HK-2 (cell line): ENCODE results near the gene PPARGC1A.
A peak's percentile ranks its signal among the peaks of the same experiment; 100 is the strongest.

Experiments
- DNase-seq: peaks from one replicate; pipeline ENCODE4 v3.0.0-alpha.2; 2018; ENCODE audit not compliant: unreplicated experiment

PPARGC1A gene

DNA sequence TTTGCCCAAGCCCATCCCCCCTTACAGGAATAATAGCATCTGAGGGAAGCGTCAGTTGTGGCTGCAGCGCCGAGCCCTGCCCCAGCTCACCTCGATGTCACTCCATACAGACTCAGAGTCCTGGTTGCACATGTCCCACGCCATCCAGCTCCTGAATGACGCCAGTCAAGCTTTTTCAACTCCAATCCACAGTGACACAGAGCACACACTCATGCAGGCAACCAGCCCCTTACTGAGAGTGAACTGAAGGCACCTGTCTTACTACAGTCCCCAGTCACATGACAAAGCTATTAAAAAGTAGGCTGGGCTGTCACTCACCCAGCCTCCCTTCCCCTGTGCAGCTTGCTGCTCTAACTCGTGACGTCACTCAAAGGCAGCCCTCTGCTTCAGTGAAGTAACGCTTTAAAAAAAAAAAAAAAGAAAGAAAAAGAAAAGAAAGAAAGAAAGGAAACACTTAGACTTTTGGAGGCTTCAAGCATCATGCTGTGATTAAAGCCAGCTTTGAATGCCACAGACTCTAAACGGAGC is at the start of gene PPARGC1A:
Gene PPARGC1A, minus strand, starts transcription at position 234 of the 528 bp plus-strand sequence. Its CDS starts 90 bp downstream, at position 144.
- DNase-seq: peak; percentile 66

GRCh38 chr4:23938796-23939195 is 48.9 kb upstream of the PPARGC1A start:
- DNase-seq: no peak

- no peak for DNase-seq
Measured at GRCh38 chr4:23937173-23937572, 47.3 kb upstream of the PPARGC1A start.

DNA sequence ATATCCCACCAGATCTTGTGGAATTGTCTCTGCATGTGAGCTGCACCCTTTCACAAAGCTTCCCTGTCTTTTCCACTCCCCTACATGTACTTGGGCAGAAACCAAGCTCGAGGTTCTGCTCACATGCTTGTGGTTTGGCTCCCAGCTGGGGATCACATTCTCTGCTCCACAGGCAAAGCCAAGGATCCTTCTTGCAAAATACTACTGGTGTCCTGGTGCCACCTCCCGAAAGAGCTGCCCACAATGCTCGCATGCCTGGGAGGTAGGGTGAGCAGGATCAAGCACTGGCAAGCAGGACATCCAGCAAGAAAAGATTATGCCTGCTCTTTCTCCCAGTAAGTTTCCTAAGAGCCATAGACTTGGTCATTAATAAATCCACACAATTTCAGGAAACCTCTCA is 45.1 kb upstream of the PPARGC1A start:
- DNase-seq: peak; percentile 68

DNA sequence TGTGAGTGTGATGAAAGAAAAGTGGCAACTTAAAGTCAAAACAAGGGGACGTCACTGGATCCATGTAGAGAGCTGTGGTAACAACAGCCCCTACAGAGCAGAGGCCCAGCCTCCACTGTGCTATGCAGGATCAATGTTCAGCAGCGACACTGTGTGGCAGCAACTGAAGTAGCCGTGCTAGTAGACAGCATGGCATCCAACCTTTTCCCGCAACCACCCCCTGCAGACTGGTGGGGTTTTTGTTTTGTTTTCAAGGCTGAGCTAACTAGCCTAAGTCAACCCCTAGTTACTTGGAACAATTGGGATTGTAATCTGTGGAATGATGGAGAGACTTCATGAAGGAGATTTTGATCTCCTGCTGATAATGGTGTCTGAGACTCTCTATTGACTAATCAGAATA is 44.4 kb upstream of the PPARGC1A start:
- no peak for DNase-seq

- no peak for DNase-seq
Measured at GRCh38 chr4:23932901-23933308, 43.1 kb upstream of the PPARGC1A start.

DNA sequence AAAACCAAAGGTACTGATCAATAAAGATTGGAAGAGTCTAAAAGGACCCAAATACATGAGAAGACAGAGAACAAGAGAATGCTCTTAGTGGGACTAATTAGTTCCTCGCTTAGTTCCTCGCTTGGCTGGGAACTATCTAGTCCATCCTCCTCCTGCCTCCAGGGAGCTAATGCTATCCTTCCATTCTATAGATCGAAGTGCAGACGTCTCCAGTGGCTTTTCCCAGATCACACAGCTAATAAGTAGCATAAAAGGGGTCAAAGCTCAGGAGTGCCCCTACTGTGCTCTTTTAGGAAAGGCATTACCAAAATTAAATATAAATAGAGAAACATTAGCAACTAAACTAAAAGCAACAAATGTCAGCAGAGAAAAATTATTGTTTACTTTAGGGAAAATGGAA is 42.3 kb upstream of the PPARGC1A start:
- DNase-seq: no peak

DNA sequence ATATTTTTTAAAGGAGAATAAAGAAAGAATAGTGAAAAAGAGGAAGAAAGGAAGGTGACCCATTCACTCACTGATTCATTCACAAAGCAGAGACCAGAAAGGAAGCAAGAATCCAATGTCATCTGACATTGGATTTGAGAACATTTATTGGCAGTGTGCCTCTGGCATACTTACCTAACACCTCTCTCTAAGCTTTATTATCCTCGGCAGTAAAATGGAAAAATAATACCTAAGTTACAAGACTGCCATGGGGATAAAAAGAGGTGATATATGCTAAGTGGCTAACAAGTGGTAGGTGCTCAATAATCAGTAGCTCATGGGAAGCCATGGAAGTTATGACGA is 41.6 kb upstream of the PPARGC1A start:
- DNase-seq: no peak

- no peak for DNase-seq
Measured at GRCh38 chr4:23930750-23931488, 41.1 kb upstream of the PPARGC1A start.

DNA sequence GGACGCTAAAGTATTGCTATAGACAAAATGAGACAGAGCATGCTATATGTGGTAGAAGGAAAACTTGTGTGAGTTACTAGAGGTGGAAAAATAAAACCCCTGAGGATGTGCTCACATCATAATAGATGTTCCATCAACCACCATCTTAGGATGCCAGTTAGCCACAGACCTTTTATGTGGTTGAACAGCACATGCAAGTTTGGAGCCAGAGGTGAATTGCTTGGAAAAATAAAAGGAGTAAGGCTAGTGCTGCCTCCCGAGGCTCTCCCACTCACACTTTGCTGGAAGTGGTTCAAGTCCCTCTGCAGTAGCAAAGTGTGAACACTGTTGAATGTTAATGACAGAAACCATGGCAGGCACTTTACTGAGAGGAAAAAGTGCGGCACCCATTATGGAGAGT is 39.4 kb upstream of the PPARGC1A start:
- DNase-seq: no peak

- no peak for DNase-seq
Measured at GRCh38 chr4:23924556-23924955, 34.7 kb upstream of the PPARGC1A start.

GRCh38 chr4:23923840-23924239 is 34.0 kb upstream of the PPARGC1A start:
- DNase-seq: no peak

- no peak for DNase-seq
Measured at GRCh38 chr4:23923141-23923540, 33.3 kb upstream of the PPARGC1A start.

DNA sequence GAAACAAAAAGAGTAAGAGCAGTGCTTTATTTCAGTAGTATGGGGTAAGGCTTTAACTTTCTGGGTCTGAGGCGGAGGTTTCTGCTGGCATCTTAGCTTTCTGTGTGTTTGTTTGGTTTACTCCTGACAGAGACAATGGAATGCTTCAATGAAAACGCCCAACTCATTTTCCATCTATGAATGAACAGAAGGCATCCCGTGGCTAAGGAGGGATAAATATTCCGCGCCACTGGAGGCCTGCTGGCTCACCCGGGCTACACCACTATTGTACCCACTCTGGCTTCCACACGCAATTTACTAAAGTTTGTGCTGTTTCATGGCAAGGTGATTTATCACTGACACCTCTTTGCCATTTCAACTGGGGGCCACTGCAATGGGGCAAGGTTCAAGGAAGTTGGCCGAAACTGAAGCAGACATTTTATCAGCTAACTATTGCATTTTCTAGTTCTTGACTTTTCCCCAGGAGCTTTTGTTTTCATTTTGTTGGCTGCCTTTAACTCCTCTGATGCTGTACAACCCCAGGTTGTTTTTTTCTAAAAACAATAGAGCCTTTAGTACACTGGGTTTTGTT is 32.8 kb upstream of the PPARGC1A start:
- DNase-seq: no peak

DNA sequence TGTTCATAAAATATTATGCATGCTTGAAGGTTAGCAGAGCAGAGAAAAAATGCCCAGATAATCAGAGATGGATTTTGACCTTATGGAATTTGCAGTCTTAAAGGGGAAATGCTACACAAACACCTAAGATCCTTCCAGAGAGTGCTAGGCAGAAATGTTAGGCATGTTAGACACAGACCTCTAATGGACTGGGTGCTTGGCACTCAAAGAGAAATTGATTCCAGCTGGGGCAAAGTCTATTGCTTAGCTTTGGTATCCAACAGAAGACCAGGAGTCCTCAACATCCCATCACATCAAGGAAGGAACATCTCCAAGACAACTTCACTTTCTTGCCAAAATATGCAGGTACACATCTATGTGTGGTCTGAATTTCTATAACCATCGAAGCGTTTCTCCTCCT is 32.2 kb upstream of the PPARGC1A start:
- no peak for DNase-seq

- no peak for DNase-seq
Measured at GRCh38 chr4:23921447-23921845, 31.6 kb upstream of the PPARGC1A start.

DNA sequence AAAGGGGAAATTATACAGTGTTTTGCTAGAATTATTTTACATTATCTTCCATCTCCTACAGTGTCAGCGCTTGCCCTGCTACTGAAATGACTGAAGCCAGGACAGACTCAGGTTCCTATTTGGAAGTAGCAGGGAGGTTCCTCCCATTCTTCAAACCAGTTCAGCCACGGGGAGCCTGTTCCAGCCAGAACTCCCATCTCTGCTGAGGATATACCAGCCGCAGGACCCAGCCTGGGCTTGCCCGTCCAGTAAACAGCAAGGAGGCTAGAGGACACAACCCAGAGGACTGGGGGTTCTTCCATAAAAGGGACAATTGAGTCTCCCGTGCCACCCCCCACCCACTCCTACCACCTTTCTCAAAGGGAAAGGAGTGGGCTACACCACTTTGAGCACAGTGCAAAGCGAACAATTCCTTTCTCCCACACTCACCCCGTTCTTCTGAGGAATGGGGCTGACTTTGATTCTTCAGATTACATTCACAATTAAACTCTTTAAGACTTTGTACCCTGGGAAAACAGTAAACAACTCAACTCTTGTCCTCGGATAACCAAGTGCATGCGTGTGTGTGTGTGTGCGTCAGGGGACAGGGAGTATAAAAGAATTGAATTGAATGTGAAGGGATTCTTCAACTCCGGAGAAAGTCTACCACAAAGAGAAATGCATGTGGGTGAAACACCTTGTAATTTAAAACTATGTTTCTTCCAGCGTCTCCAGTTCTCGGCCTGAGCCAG is 31.0 kb upstream of the PPARGC1A start:
- no peak for DNase-seq

GRCh38 chr4:23920296-23920695 is 30.4 kb upstream of the PPARGC1A start:
- no peak for DNase-seq

DNA sequence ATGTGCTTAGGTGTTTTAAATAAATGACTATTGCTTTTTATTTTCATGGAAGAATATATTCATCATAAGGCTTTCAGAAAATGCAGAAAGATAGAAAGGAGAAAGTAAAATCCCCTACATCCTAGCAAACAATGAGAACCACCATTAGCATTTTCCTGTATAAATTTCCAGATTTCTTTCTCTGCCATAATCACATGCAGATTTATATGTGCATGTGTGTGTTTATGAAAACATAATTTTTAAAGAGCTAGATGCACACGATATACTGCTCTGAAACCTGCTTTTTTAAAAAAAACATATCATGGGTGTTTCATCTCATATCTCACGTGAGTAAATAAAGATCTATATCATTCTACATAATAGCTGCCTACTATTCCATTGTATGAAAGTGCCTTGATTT is 26.4 kb upstream of the PPARGC1A start:
- DNase-seq: no peak

DNA sequence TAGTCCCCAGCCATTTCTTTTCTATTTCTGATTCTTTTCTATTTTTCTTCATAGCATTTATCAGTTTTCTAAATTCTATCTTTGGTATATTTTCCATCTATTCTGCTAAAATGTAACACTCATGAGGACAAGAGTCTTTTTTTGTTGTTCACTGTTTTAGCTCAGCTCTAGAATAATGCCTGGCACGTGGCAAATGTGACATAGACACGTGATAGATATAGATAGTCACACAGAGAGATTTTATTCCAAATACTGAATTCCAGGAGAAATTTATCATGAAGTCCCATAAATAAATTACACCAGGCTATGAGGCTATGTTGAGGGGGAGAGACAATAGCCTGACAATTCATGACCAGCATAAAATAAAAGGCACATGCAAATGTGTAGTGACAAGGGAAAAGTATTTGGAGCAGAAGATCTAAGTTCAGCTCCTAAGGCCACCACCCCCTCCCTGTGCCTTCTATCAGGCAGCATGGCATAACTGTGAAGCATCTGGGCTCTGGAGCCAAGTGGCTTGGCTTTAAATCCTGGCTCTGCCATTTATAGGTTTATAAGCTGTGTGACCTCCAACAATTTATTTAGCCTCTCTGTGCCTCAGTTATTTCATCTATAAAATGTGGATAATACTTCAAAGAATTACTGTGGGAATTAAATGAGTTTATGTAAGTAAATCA is 25.7 kb upstream of the PPARGC1A start:
- no peak for DNase-seq

- no peak for DNase-seq
Measured at GRCh38 chr4:23911675-23912455, 22.0 kb upstream of the PPARGC1A start.

- DNase-seq: no peak
Measured at GRCh38 chr4:23909671-23910070, 19.8 kb upstream of the PPARGC1A start.
